ENCODE measurements around the gene PFDN6. TPM values are rescaled to one million over a fixed set of nuclear protein-coding genes. Genes with fewer than 3 reads are reported as not detected.

PFDN6 gene
- 11.5 and 11.7 TPM in 2 replicates for total RNA-seq

GRCh38 chr6:33288921-33289783 lies at the start of gene PFDN6, which contains the start of gene WDR46:
Gene PFDN6 (plus strand): TSS chr6:33289601. CDS start chr6:33289857, 256 bp downstream.
Gene WDR46 (minus strand): TSS chr6:33289239. CDS start chr6:33289170, 69 bp downstream.

GRCh38 chr6:33271468-33272274 lies 17.7 kb upstream of the PFDN6 start, which contains the start of the genes RPS18 and VPS52:
Gene RPS18 (plus strand): TSS chr6:33272075. CDS start chr6:33272120, 45 bp downstream.
Gene VPS52 (minus strand): TSS chr6:33271876. CDS start chr6:33271675, 201 bp downstream.

DNA sequence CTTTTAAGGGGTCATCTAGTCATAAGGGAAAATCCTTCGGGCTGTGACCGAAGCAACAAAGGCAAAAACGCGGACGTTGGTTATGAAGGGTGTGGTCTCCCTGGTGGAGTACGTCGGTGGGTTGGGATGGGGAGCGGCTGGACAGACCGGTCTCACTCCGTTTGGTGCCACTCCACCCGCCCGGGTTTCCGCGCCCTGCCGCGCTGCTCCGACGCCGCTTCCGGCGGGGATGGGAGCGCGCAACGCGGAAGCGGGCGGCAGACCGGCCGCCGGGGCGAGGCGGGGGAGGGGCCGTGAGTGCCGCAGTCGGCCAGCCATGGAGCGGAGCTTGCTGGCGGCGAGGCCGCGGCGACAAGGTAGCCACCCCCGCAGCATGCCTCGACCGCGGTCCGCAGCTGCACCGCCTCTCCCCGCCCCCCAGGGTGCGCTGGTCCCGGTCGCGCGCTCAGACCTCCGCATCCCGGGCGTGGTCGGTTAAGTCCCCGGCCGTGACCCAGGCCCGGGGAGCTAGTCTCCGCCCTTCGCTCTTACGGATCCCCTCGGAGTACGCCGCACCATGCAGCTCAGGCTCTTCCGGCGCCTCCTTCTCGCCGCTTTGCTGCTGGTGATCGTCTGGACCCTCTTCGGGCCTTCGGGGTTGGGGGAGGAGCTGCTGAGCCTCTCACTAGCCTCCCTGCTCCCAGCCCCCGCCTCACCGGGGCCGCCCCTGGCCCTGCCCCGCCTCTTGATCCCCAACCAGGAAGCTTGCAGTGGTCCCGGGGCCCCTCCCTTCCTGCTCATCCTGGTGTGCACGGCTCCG lies 12.3 kb upstream of the PFDN6 start, which contains the start of gene B3GALT4:
TSS of gene B3GALT4 (plus strand) at position 260 of the 799 bp plus-strand sequence. CDS start at position 557, 297 bp downstream.

GRCh38 chr6:33298773-33299236 lies 9.4 kb downstream of the PFDN6 start, which contains the start of gene RGL2:
Gene RGL2 (minus strand): TSS chr6:33298942. CDS start chr6:33298610, 332 bp downstream.

DNA sequence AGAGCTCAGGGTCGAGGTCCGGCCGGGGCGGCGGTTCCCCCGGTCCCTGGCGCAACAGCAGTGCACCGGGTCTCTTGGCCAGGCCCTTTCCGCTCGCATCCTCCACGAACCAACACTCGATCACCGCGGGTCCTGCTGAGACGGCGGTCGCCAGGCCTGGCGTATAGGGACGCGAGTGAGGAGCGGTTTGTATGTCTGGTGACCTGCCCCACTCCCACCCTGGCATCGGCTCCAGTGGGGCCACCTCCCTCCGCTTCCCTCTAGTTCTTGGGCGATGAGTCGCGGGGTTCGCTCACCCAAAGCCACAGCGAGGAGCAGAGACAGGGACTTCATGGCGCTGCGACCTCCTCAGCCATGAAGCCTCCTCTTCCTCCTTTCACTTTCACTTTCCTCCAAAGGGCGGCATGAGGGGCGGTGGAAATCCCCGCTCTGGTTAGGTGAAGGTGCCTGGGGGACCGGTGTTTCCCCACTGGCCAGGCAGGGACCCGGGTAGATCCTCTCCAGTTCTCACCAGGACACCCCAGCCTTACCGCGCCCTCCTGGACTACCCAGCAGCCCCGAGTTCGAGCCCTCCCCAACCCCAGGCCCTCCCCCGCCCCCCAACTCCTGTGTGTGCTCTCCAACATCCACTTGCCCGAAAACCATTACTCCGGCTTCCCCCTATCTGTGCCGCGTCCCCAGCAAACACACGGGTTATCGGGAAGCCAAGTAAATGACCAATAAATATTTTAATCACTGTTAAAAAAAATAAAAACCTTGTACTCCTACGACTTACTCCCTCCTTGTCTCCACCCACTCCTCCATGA lies 24.5 kb downstream of the PFDN6 start, which contains the start of gene TAPBP:
TSS of gene TAPBP (minus strand) at position 370 of the 806 bp plus-strand sequence. CDS start at position 333, 37 bp downstream.

GRCh38 chr6:33317669-33318425 lies 28.4 kb downstream of the PFDN6 start, which contains the start of gene ZBTB22:
Gene ZBTB22 (minus strand): TSS chr6:33317744. CDS start chr6:33316916, 828 bp downstream.

Other genes starting within 250 kb of the PFDN6 start
- 6.7 and 12.2 TPM in 2 replicates for gene HLA-DPA1, start 216.0 kb upstream of the PFDN6 start, total RNA-seq
- 10.9 and 18.3 TPM in 2 replicates for gene HLA-DPB1, start 213.6 kb upstream of the PFDN6 start, total RNA-seq
- 0.61 and 0.65 TPM in 2 replicates for gene COL11A2, start 97.1 kb upstream of the PFDN6 start, total RNA-seq
- 28.4 and 30.5 TPM in 2 replicates for gene RXRB, start 88.9 kb upstream of the PFDN6 start, total RNA-seq
- 132 and 144 TPM in 2 replicates for gene SLC39A7, start 88.7 kb upstream of the PFDN6 start, total RNA-seq
- gene HSD17B8, start 84.9 kb upstream of the PFDN6 start, total RNA-seq: 5.0 and 5.2 TPM in 2 replicates
- 23.4 and 24.3 TPM in 2 replicates for gene RING1, start 81.1 kb upstream of the PFDN6 start, total RNA-seq
- 43.7 and 47.2 TPM in 2 replicates for gene VPS52, start 17.7 kb upstream of the PFDN6 start, total RNA-seq
- gene RPS18, start 17.5 kb upstream of the PFDN6 start, total RNA-seq: 1,654 and 1,656 TPM in 2 replicates
- 10.6 and 12.8 TPM in 2 replicates for gene B3GALT4, start 12.5 kb upstream of the PFDN6 start, total RNA-seq
- gene WDR46, start 362 bp upstream of the PFDN6 start, total RNA-seq: 61.9 and 68.6 TPM in 2 replicates
- gene RGL2, start 9.3 kb downstream of the PFDN6 start, total RNA-seq: 20.6 and 26.8 TPM in 2 replicates
- gene TAPBP, start 24.5 kb downstream of the PFDN6 start, total RNA-seq: 132 and 146 TPM in 2 replicates
- gene ZBTB22, start 28.1 kb downstream of the PFDN6 start, total RNA-seq: 22.7 and 25.7 TPM in 2 replicates
- 42.5 and 50.6 TPM in 2 replicates for gene DAXX, start 33.4 kb downstream of the PFDN6 start, total RNA-seq
- gene KIFC1, start 102.2 kb downstream of the PFDN6 start, total RNA-seq: 2.9 TPM in 2 replicates
- 30.7 and 31.0 TPM in 2 replicates for gene PHF1, start 121.4 kb downstream of the PFDN6 start, total RNA-seq
- 84.7 and 114 TPM in 2 replicates for gene CUTA, start 128.5 kb downstream of the PFDN6 start, total RNA-seq
- 6.1 and 8.8 TPM in 2 replicates for gene SYNGAP1, start 130.5 kb downstream of the PFDN6 start, total RNA-seq
- 3.5 and 4.2 TPM in 2 replicates for gene ZBTB9, start 165.0 kb downstream of the PFDN6 start, total RNA-seq

Data from hair follicle dermal papilla cell (primary cell).